T-helper 17 cell (primary cell): ENCODE measurements around the gene B4GALNT4. TPM values are rescaled to one million over a fixed set of nuclear protein-coding genes. Genes with fewer than 3 reads are reported as not detected.

Experiments used
- total RNA-seq, 4 donors: library from RNA in 2 of 4; stranded (reverse) in 2 of 4; gene quantifications; one replicate each; pipeline ENCODE4 v1.2.3 and lab custom pipeline; 2022 to 2026

The B4GALNT4 gene
- total RNA-seq, 2 donors from 2014 or later = 6.0 to 8.6 TPM

Other genes with a start within 250 kb of the B4GALNT4 start
- gene SCGB1C1, start 176.4 kb upstream of the B4GALNT4 start, total RNA-seq = not detected
- 10 to 100 TPM; 42.2 to 48.9 TPM for gene BET1L, start 162.1 kb upstream of the B4GALNT4 start, total RNA-seq
- gene RIC8A, start 161.8 kb upstream of the B4GALNT4 start, total RNA-seq = 10 to 100 TPM; 69.2 to 76.0 TPM
- gene SIRT3, start 133.2 kb upstream of the B4GALNT4 start, total RNA-seq = 10 to 100 TPM; 17.1 to 17.5 TPM
- 10 to 100 TPM; 60.6 to 63.6 TPM for gene PSMD13, start 132.5 kb upstream of the B4GALNT4 start, total RNA-seq
- 1 to 10 TPM; 3.5 to 4.3 TPM for gene NLRP6, start 91.1 kb upstream of the B4GALNT4 start, total RNA-seq
- gene PGGHG, start 80.4 kb upstream of the B4GALNT4 start, total RNA-seq = 100 to 1,000 TPM; 317 to 350 TPM
- gene IFITM5, start 70.0 kb upstream of the B4GALNT4 start, total RNA-seq = not detected
- 100 to 1,000 TPM; 550 to 570 TPM for gene IFITM2, start 61.7 kb upstream of the B4GALNT4 start, total RNA-seq
- 100 to 1,000 TPM; 344 to 363 TPM for gene IFITM1, start 55.5 kb upstream of the B4GALNT4 start, total RNA-seq
- 10 to 100 TPM in 1 of 2 donors, 1 to 10 TPM in 1; 2.5 to 25.2 TPM for gene IFITM3, start 48.6 kb upstream of the B4GALNT4 start, total RNA-seq
- gene PKP3, start 24.7 kb downstream of the B4GALNT4 start, total RNA-seq = not detected
- gene SIGIRR, start 45.5 kb downstream of the B4GALNT4 start, total RNA-seq = 100 to 1,000 TPM; 353 to 409 TPM
- 100 to 1,000 TPM; 131 to 165 TPM for gene ANO9, start 72.5 kb downstream of the B4GALNT4 start, total RNA-seq
- gene PTDSS2, start 80.8 kb downstream of the B4GALNT4 start, total RNA-seq = 10 to 100 TPM; 21.8 to 24.5 TPM
- 100 to 1,000 TPM; 108 to 127 TPM for gene RNH1, start 137.7 kb downstream of the B4GALNT4 start, total RNA-seq
- 10 to 100 TPM; 31.4 TPM for gene HRAS, start 166.1 kb downstream of the B4GALNT4 start, total RNA-seq
- 1 to 10 TPM; 5.7 to 5.8 TPM for gene LRRC56, start 168.0 kb downstream of the B4GALNT4 start, total RNA-seq
- 1 to 10 TPM; 3.8 to 6.0 TPM for gene LMNTD2, start 191.2 kb downstream of the B4GALNT4 start, total RNA-seq
- gene RASSF7, start 191.5 kb downstream of the B4GALNT4 start, total RNA-seq = 10 to 100 TPM; 24.6 to 29.4 TPM
- 10 to 100 TPM; 36.7 to 44.8 TPM for gene PHRF1, start 207.0 kb downstream of the B4GALNT4 start, total RNA-seq
- gene IRF7, start 246.5 kb downstream of the B4GALNT4 start, total RNA-seq = 10 to 100 TPM; 40.3 to 44.0 TPM